HEK293 (cell line): ENCODE measurements around the gene LGALS3BP.
A peak's percentile ranks its signal among the peaks of the same experiment; 100 is the strongest.

Experiments
- CTCF ChIA-PET: fragments of 350-600 bp; formaldehyde crosslinking; extraction: SDS; loops from one replicate; lab custom pipeline; 2021; ENCODE audit warnings: antibody characterized with exemption; lab: Yijun Ruan, JAX
- POLR2A ChIA-PET: fragments of 300-600 bp; formaldehyde crosslinking; extraction: SDS; loops from one replicate; lab custom pipeline; 2020; ENCODE audit warnings: antibody characterized with exemption, inconsistent platforms; lab: Yijun Ruan, JAX
- H3K27ac ChIP-seq: fragments of 200-500 bp; sonication (Bioruptor generic); 2 replicates; pipeline ENCODE4 v1.5.1; 2014; ENCODE audit warnings: low read depth, low read length, control low read depth, inconsistent platforms; ENCODE audit errors: extremely low read depth
- H3K36me3 ChIP-seq, 2 experiments: fragments of 200-500 bp in 1 of 2; sonication (Bioruptor generic) in 1 of 2; 1 replicate in 1 of 2; 2 replicates in 1 of 2; pipeline ENCODE4 v1.5.1; 2014 to 2017; ENCODE audit warnings: inconsistent platforms in 2 of 2, low read length in 2 of 2; ENCODE audit not compliant: control insufficient read depth in 2 of 2, insufficient read depth in 1 of 2
- H3K4me1 ChIP-seq: fragments of 200-500 bp; sonication (Bioruptor generic); 2 replicates; pipeline ENCODE4 v1.5.1; 2014; ENCODE audit warnings: mild to moderate bottlenecking, low read length, inconsistent platforms; ENCODE audit not compliant: control insufficient read depth, insufficient read depth
- H3K4me3 ChIP-seq: 2 replicates; pipeline ENCODE4 v1.5.1; 2011; ENCODE audit warnings: low read depth, mild to moderate bottlenecking, control low read depth, low read length, moderate library complexity
- H3K9me3 ChIP-seq: fragments of 200-500 bp; sonication (Bioruptor generic); 2 replicates; pipeline ENCODE4 v1.5.1; 2014; ENCODE audit warnings: low read depth, low read length, inconsistent platforms; ENCODE audit not compliant: control insufficient read depth, insufficient read depth
- BCL11A ChIP-seq: fragments of 450-650 bp; formaldehyde crosslinking; IDR thresholded peaks from 2 replicates; pipeline ENCODE4 v1.5.1; 2016; ENCODE audit warnings: low read depth, missing biosample characterization, missing genetic modification characterization
- REPIN1 ChIP-seq: fragments of 450-650 bp; formaldehyde crosslinking; IDR thresholded peaks from 2 replicates; pipeline ENCODE4 v1.5.1; 2017; ENCODE audit warnings: missing biosample characterization, missing genetic modification characterization, low read depth
- SP2 ChIP-seq: fragments of 450-650 bp; formaldehyde crosslinking; IDR thresholded peaks from 2 replicates; pipeline ENCODE4 v1.5.1; 2016; ENCODE audit warnings: missing biosample characterization, missing genetic modification characterization
- TRIM28 ChIP-seq: IDR thresholded peaks from 2 replicates; pipeline ENCODE4 v1.6.1; 2011; ENCODE audit warnings: low read length, control low read depth, borderline replicate concordance
- ZIC2 ChIP-seq: fragments of 450-650 bp; formaldehyde crosslinking; IDR thresholded peaks from 2 replicates; pipeline ENCODE4 v1.5.1; 2016; ENCODE audit warnings: missing biosample characterization, missing genetic modification characterization
- ZNF140 ChIP-seq: fragments of 450-650 bp; formaldehyde crosslinking; IDR thresholded peaks from 2 replicates; pipeline ENCODE4 v1.5.1; 2016; ENCODE audit warnings: missing biosample characterization, missing genetic modification characterization
- ZNF155 ChIP-seq: fragments of 450-650 bp; formaldehyde crosslinking; IDR thresholded peaks from 2 replicates; pipeline ENCODE4 v1.5.1; 2016; ENCODE audit warnings: missing biosample characterization, missing genetic modification characterization
- ZNF174 ChIP-seq: fragments of 450-650 bp; formaldehyde crosslinking; IDR thresholded peaks from 2 replicates; pipeline ENCODE4 v1.5.0; 2017; ENCODE audit warnings: missing biosample characterization, mild to moderate bottlenecking, missing genetic modification characterization
- ZNF248 ChIP-seq: fragments of 450-650 bp; formaldehyde crosslinking; IDR thresholded peaks from 2 replicates; pipeline ENCODE4 v1.5.1; 2017; ENCODE audit warnings: missing biosample characterization, missing genetic modification characterization
- ZNF510 ChIP-seq: fragments of 450-650 bp; formaldehyde crosslinking; IDR thresholded peaks from 2 replicates; pipeline ENCODE4 v1.5.1; 2018; ENCODE audit warnings: mild to moderate bottlenecking, missing genetic modification characterization, missing biosample characterization; ENCODE audit not compliant: insufficient replicate concordance
- ZNF521 ChIP-seq: fragments of 450-650 bp; formaldehyde crosslinking; IDR thresholded peaks from 2 replicates; pipeline ENCODE4 v1.5.1; 2017; ENCODE audit warnings: missing biosample characterization, mild to moderate bottlenecking, missing genetic modification characterization
- ZNF596 ChIP-seq: fragments of 450-650 bp; IDR thresholded peaks from 2 replicates; pipeline ENCODE4 v1.5.0; 2018; ENCODE audit warnings: missing biosample characterization, mild to moderate bottlenecking, missing genetic modification characterization, moderate library complexity
- ZNF707 ChIP-seq: fragments of 450-650 bp; formaldehyde crosslinking; IDR thresholded peaks from 2 replicates; pipeline ENCODE4 v1.5.1; 2016; ENCODE audit warnings: missing biosample characterization, missing genetic modification characterization
- ZNF76 ChIP-seq: fragments of 450-650 bp; formaldehyde crosslinking; IDR thresholded peaks from 2 replicates; pipeline ENCODE4; 2016; ENCODE audit warnings: low read depth, missing biosample characterization, missing genetic modification characterization, borderline replicate concordance
- TF ChIP-seq, protein P1 (sequence below): fragments of 450-650 bp; formaldehyde crosslinking; IDR thresholded peaks from 2 replicates; pipeline ENCODE4 v1.5.1; 2016; ENCODE audit warnings: missing biosample characterization, missing genetic modification characterization
- TF ChIP-seq, protein P2 (sequence below): fragments of 450-650 bp; formaldehyde crosslinking; IDR thresholded peaks from 2 replicates; pipeline ENCODE4 v1.5.1; 2017; ENCODE audit warnings: missing biosample characterization, missing genetic modification characterization
- TF ChIP-seq, protein P3 (sequence below): fragments of 450-650 bp; formaldehyde crosslinking; IDR thresholded peaks from 2 replicates; pipeline ENCODE4 v1.5.1; 2016; ENCODE audit warnings: missing biosample characterization, missing genetic modification characterization
- TF ChIP-seq, protein P4 (sequence below): fragments of 450-650 bp; formaldehyde crosslinking; optimal IDR thresholded peaks from 2 replicates; pipeline ENCODE3; 2016; ENCODE audit warnings: missing biosample characterization, mild to moderate bottlenecking, missing genetic modification characterization
- TF ChIP-seq, protein P5 (sequence below): fragments of 450-650 bp; formaldehyde crosslinking; IDR thresholded peaks from 2 replicates; pipeline ENCODE4 v1.5.1; 2016; ENCODE audit warnings: missing biosample characterization, missing genetic modification characterization
- TF ChIP-seq, protein P6 (sequence below): fragments of 450-650 bp; formaldehyde crosslinking; IDR thresholded peaks from 2 replicates; pipeline ENCODE4 v1.5.1; 2016; ENCODE audit warnings: missing biosample characterization, missing genetic modification characterization, borderline replicate concordance

Gene LGALS3BP

DNA sequence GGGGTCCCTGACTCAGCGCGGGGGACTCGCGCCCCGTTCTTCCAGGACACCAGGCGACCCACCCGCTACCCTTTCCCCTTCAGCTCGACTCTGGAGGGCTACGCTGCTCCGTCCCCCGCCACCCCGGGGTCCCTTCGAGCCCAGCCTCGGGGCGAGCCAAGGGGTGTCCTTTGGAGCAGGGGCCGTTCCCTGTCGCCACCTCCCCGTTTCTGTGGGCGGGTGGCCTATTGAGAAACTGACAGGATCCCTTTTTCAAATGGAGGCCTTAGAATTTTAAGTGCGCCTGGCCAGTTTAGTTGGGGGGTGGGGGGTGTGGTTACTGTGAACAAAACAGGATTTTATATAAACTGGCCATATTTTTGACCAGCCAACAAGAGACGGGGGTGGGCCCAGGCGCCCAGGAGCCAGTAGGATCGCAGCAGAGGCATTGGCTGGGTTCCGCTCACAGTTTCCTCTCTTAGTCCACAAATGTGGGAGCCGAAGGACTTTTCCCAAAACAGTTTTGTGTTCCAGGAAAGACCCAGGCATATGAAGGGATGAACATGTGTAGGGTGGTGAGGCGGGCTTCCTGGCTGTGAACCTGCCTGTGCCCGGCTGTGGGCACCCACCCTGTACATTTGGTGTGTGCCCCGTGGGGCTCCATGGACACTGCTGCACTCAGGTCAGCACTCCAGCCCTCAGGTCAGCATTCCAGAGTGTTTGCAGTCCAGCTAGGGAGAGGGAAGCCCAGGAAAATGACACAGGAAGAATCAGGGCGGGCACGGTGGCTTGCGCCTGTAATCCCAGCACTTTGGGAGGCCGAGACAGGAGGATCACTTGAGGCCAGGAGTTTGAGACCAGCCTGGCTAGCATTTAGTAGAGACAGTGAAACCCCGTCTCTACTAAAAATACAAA lies 53.8 kb downstream of the LGALS3BP start (continued):
- TF ChIP-seq ZNF155 (tag by site-specific recombination) = no peak
- TF ChIP-seq, all 188 proteins: peak for 7

DNA sequence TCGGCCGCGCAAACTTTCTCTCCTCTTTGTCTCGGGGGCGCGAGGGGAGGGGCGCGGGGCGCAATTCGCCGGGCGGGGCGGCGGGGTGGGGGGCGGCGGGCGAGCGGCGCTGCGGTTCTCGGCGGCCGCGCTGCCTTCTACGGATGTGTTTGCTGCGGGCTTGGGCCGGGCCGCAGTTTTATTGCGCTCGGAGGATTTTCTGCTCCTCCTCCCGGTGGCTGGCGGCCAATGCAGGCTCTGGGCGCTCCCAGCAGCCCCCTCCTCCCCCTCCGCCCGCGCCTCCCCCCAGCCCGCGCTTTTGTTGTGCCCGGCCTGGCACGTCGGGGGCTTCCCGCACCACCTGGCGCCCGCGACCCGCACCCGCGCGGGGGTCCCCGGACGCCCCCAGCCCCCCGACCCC lies 54.5 kb downstream of the LGALS3BP start, which contains the start of gene TIMP2:
Gene TIMP2, minus strand, starts transcription at position 154 of the 400 bp plus-strand sequence. CDS start 299 bp downstream, outside the sequence.
- ChIA-PET POLR2A (interaction anchor here (0.9 to 2.9 kb wide), 3 partner anchors 8 to 30 kb away, joined by 3 to 15 read pairs (median 3); no protein-coding TSS in a partner anchor), CTCF (interaction anchor here (0.5 kb wide), 1 partner anchor 83 kb away, joined by 5 read pairs; no protein-coding TSS in a partner anchor)
- Histone ChIP-seq H3K36me3 (no peaks in the 10 kb centered on the region), H3K9me3 (no peaks in the 10 kb centered on the region), H3K4me3 (peak within 1 kb of the TSS; percentile 46), H3K27ac (peak within 1 kb of the TSS; percentile 37; the same call in 1 of the 2 replicates), H3K4me1 (peaks cover 5% of the 10 kb centered on the region)
- TF ChIP-seq ZNF248 (tag by site-specific recombination) = no peak
- TF ChIP-seq, protein P1, sequence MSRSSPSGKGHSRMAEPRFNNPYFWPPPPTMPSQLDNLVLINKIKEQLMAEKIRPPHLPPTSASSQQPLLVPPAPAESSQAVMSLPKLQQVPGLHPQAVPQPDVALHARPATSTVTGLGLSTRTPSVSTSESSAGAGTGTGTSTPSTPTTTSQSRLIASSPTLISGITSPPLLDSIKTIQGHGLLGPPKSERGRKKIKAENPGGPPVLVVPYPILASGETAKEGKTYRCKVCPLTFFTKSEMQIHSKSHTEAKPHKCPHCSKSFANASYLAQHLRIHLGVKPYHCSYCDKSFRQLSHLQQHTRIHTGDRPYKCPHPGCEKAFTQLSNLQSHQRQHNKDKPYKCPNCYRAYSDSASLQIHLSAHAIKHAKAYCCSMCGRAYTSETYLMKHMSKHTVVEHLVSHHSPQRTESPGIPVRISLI (tag by site-specific recombination) = no peak
- TF ChIP-seq, protein P2, sequence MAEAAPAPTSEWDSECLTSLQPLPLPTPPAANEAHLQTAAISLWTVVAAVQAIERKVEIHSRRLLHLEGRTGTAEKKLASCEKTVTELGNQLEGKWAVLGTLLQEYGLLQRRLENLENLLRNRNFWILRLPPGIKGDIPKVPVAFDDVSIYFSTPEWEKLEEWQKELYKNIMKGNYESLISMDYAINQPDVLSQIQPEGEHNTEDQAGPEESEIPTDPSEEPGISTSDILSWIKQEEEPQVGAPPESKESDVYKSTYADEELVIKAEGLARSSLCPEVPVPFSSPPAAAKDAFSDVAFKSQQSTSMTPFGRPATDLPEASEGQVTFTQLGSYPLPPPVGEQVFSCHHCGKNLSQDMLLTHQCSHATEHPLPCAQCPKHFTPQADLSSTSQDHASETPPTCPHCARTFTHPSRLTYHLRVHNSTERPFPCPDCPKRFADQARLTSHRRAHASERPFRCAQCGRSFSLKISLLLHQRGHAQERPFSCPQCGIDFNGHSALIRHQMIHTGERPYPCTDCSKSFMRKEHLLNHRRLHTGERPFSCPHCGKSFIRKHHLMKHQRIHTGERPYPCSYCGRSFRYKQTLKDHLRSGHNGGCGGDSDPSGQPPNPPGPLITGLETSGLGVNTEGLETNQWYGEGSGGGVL (tag by site-specific recombination) = peak; percentile 70
- TF ChIP-seq, protein P3, sequence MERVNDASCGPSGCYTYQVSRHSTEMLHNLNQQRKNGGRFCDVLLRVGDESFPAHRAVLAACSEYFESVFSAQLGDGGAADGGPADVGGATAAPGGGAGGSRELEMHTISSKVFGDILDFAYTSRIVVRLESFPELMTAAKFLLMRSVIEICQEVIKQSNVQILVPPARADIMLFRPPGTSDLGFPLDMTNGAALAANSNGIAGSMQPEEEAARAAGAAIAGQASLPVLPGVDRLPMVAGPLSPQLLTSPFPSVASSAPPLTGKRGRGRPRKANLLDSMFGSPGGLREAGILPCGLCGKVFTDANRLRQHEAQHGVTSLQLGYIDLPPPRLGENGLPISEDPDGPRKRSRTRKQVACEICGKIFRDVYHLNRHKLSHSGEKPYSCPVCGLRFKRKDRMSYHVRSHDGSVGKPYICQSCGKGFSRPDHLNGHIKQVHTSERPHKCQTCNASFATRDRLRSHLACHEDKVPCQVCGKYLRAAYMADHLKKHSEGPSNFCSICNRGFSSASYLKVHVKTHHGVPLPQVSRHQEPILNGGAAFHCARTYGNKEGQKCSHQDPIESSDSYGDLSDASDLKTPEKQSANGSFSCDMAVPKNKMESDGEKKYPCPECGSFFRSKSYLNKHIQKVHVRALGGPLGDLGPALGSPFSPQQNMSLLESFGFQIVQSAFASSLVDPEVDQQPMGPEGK = peak; percentile 38; the same call in 1 of the 2 replicates
- TF ChIP-seq ZNF510 (tag by site-specific recombination) = no peak
- no peak for TF ChIP-seq REPIN1 (tag by site-specific recombination)
- TF ChIP-seq, protein P4, sequence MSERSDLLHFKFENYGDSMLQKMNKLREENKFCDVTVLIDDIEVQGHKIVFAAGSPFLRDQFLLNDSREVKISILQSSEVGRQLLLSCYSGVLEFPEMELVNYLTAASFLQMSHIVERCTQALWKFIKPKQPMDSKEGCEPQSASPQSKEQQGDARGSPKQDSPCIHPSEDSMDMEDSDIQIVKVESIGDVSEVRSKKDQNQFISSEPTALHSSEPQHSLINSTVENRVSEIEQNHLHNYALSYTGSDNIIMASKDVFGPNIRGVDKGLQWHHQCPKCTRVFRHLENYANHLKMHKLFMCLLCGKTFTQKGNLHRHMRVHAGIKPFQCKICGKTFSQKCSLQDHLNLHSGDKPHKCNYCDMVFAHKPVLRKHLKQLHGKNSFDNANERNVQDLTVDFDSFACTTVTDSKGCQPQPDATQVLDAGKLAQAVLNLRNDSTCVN (tag by site-specific recombination) = peak; percentile 35
- peak; percentile 25; the same call in 1 of the 2 replicates for TF ChIP-seq ZNF76
- TF ChIP-seq ZIC2 (tag by site-specific recombination) = no peak
- TF ChIP-seq, all 188 proteins: peak for 4

DNA sequence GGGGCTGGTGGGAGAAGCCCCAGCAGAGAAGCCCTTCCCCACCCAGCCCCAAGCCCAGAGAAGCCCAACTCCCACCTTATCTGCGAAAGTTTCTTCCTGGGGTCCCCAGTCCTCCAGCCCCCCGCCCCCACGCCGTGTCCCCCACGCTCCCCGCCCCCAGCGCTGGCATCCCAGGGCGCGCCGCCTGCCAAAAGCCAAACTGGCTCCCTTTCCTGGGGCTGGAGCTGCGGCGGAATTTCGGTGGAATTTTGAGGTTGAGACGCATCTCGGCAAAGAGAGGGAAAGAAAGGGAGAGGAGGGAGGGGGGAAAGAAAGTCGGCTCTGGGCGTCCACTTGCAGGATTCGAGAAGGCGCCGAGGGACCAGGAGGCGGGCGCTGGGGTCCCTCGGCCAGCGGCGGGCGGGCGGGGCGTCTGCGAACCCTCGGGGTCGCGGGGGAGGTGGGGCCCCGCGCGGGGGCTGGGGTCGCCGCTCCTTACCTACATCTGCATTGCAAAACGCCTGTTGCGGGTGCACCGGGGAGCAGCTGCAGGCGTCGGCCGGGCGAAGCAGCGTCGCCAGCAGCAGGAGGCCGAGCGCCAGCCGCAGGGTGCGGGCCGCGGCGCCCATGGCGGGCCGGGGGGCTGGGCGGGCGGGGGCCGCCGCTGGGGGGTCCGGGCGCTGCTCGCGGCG lies 55.1 kb downstream of the LGALS3BP start:
- H3K4me3 ChIP-seq = peak overlapping the region; percentile 46
- ChIA-PET POLR2A (interaction anchor here (0.6 to 2.9 kb wide), 5 partner anchors 9 to 36 kb away, joined by 3 to 15 read pairs (median 3); no protein-coding TSS in a partner anchor), CTCF (no interaction called here)
- H3K4me1 ChIP-seq = peaks cover 5% of the 10 kb centered on the region
- no peak overlapping the region for H3K27ac ChIP-seq
- no peaks in the 10 kb centered on the region for H3K36me3 ChIP-seq
- no peaks in the 10 kb centered on the region for H3K9me3 ChIP-seq
- TF ChIP-seq, protein P5, sequence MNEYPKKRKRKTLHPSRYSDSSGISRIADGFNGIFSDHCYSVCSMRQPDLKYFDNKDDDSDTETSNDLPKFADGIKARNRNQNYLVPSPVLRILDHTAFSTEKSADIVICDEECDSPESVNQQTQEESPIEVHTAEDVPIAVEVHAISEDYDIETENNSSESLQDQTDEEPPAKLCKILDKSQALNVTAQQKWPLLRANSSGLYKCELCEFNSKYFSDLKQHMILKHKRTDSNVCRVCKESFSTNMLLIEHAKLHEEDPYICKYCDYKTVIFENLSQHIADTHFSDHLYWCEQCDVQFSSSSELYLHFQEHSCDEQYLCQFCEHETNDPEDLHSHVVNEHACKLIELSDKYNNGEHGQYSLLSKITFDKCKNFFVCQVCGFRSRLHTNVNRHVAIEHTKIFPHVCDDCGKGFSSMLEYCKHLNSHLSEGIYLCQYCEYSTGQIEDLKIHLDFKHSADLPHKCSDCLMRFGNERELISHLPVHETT = no peak
- TF ChIP-seq SP2 = peak; percentile 27; the same call in 1 of the 2 replicates
- TF ChIP-seq TRIM28 = no peak
- TF ChIP-seq BCL11A (tag by site-specific recombination) = no peak
- no peak for TF ChIP-seq ZNF174 (tag by site-specific recombination)
- TF ChIP-seq ZNF521 (tag by site-specific recombination) = no peak
- no peak for TF ChIP-seq ZNF248 (tag by site-specific recombination)
- TF ChIP-seq ZNF596 (tag by site-specific recombination) = no peak
- no peak for TF ChIP-seq ZNF707 (tag by site-specific recombination)
- TF ChIP-seq, protein P6, sequence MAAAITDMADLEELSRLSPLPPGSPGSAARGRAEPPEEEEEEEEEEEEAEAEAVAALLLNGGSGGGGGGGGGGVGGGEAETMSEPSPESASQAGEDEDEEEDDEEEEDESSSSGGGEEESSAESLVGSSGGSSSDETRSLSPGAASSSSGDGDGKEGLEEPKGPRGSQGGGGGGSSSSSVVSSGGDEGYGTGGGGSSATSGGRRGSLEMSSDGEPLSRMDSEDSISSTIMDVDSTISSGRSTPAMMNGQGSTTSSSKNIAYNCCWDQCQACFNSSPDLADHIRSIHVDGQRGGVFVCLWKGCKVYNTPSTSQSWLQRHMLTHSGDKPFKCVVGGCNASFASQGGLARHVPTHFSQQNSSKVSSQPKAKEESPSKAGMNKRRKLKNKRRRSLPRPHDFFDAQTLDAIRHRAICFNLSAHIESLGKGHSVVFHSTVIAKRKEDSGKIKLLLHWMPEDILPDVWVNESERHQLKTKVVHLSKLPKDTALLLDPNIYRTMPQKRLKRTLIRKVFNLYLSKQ = no peak
- no peak for TF ChIP-seq ZNF140 (tag by site-specific recombination)
